CMK (cell line): ENCODE results near the gene ARHGAP23.
A peak's percentile ranks its signal among the peaks of the same experiment; 100 is the strongest.

Experiments
- DNase-seq: peaks from one replicate; pipeline ENCODE4 v3.0.0-alpha.2; 2010; ENCODE audit warnings: low read depth

Gene ARHGAP23

DNA sequence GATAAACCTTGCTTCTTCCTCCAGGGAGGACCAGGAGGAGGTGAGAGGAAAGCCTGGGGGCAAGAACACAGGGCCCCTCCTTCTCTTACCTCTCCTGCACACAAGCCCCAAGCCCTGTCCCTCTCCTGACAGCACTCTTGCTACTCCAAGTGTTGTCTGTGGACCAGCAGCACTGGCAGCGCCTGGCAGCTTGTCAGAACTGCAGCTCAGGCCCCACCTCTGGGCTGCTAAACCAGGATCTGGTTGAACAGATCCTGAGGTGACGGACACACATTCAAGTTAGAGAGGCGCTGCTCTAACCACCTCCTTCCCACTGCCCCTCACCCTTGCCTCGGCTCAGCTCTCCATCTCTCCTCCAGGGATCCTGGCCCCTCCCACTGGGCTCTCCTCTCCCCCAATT, 121.0 kb downstream of the ARHGAP23 start:
- no peak for DNase-seq

- DNase-seq, result no peak
Measured at GRCh38 chr17:38550661-38551060, 122.4 kb downstream of the ARHGAP23 start.

- DNase-seq, result no peak
Measured at GRCh38 chr17:38551121-38551520, 122.9 kb downstream of the ARHGAP23 start.

DNA sequence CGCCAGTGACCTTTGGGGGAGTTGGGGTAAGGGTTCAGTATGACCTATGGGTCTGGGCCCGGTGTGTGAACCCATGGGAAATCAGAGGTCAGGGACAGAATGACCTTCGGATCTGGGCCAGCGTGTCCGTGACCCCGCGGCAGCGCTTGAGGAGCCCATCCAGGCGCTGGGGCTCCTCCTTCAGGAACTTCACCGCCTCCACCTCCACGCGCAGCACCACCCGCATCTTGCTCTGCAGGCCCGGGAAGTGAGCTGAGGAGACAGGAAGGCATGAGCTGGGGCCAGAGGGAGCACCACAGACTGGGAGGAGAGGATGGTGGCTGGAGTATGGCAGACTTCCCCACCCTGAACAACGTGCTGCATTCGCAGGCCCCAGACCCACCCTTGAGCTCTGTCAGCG, 124.1 kb downstream of the ARHGAP23 start:
- DNase-seq, result no peak

DNA sequence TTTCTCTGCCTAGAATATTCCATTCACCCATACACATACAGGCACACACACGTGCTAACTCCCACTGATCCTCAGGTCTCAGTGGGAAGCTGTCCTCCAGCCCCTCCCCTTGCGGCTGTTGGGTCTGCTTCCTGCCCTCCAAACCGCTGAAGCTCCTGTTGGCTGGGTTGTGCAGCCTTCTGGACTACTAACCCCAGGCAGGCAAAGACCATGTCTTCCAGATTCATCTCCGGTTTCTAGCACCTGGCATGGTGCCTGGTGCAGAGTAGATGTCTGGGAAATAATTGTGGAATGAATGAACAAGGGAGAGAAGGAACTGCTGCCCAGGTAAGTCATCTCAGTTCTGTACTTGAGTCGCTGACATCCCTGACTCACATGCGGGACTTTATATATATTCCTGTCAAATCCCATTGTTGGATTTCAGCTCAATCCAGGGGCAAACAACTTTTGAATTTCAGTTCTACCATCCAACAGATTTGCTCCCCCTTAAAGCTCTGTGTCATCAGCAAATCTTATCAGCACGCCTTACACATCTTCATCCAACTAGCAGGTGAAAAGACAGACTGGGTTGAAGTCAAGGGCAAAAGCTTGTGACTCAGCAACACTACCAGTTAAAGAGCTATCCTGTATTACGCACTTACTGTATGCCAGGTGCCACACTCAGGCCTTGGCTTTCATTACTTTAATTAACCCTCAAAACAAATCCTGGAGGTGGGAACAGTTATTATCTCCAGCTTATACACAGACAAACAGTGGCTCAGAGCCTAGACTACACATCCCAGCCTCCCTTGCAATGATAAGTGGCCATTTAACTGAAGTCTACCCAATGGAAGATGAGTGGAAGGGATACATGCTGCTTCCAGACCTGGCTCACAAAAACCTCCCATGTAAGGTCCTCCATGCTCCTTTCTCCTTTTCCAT, 126.4 kb downstream of the ARHGAP23 start:
- DNase-seq, result no peak

- no peak for DNase-seq
Measured at GRCh38 chr17:38556239-38556638, 128.0 kb downstream of the ARHGAP23 start.

- no peak for DNase-seq
Measured at GRCh38 chr17:38557396-38557795, 129.1 kb downstream of the ARHGAP23 start.

DNA sequence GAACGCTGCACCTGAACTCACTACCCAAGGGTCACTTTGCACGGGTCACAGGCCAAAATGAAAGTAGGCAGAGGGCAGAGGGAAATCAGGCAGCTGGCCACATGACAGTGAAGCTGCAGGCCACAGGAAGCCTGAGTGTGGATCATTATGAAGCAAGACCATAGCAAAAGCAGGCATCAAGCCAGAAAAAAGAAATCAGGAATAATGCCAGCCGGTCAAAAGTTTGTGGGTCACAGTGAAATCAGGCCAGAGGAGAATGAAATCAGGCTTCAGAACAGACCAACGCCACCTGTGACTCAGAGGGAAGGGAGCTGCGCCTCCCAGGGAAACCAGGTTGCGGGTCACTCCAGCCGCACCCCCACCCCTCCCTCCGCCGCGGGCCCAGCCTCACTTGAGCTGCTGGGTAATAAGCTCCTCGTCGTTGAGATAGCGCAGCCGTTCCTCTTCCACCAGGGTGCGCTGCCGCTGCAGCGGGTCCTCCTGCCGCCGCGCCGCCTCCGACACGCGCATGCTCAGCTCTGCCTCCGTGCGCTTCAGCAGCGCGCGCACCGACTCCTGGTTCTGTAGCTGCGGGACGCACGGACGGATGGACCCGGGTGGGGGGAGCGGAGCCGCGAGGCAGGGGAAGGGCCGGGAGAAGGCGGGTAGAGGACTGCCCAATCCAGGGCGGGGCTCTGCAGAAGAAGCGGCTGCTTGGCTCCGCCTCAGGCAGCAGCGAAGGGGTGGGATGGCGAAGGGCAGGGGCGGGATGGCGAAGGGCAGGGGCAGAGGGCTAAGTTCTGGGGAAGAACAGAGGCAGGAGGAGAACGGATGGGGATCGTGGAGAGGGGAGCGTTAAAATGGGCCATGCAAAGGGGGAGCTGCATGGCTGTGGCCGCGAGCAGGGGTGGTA, 129.8 kb downstream of the ARHGAP23 start:
- DNase-seq, result peak; percentile 77

GRCh38 chr17:38558728-38559050, 130.4 kb downstream of the ARHGAP23 start:
- no peak for DNase-seq

- DNase-seq, result peak; percentile 20
Measured at GRCh38 chr17:38559051-38559879, 131.0 kb downstream of the ARHGAP23 start.

- no peak for DNase-seq
Measured at GRCh38 chr17:38559880-38560230, 131.6 kb downstream of the ARHGAP23 start.

DNA sequence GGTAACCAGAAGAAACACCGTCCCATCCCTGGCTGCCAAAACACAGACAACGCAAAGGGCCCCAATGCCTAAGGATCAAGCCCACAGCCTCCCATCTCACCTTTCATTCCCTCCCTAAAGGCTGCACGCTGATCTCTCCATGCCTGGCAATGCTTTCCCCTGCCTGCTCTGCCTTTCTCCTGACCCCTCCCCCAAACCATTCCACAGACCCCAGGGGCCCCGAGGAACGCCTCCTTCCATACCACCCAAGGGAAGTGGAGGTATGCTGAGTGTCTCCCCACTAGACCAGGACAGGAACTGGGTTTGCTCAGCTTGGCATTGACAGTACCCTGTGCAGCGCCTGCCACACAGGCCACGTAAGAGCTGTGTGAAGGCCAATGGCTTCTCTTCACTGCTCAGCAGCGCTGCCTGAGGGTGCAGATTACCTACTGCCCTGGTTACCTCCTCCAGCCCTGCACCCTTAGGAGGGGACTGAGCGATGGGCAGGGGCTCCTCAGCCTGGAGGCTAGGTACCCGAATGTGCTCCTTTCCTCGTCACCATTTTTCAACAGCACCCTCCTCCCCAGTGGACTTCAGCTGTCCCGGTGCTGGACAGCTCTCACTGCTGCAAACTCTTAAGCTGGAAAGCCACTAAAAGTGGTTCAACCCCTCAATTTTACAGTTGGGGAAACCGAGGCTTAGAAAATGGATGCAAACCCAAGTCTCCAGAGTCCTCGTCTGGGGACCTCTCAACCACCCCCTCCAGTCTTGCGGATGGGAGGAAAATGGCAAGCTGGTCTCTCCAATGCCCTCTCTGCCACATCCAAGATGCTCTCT, 132.4 kb downstream of the ARHGAP23 start:
- no peak for DNase-seq

- no peak for DNase-seq
Measured at GRCh38 chr17:38561416-38562214, 133.4 kb downstream of the ARHGAP23 start.
